ENCODE results near the gene IFITM1. TPM values are rescaled to one million over a fixed set of nuclear protein-coding genes. Genes with fewer than 3 reads are reported as not detected.
"Not testable (repeated sequence)": the region's sequence is repeated elsewhere in the genome, so short reads cannot be mapped to it uniquely, and the experiment has no call there.

IFITM1 gene
- total RNA-seq, 1 donor from 2014 or later = 128 TPM

DNA sequence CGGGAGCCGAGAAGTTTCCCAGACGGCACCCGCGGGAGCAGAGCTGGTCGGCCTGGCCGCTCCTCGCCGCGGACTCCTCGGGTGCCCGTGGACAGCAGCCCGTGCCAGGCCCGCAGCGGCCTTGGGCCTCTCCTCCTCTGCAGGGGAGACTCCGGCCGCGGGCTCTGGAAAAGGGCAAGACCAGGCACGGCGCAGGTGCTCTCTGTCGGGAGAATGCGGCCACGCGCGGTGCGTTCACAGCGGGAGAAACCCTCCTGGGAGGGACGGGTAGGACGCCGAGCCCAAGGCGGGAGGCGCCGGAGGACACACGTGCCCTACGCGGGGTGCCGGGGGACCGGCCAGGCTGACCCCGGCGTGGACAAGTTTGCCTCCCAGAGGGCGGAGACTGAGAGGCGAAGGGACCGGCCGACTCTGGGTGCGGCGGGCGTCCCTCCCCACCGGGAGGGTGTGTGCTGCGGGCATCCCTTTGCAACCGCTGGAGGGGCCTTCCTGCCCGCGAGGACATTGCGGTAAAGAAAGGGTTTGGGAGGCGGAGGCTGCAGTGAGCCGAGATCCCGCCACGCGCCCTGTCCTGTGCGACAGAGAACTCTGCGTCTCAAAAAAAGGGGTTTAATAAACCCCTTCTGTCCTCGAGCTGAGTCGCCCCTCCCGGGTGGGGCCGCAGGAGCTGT is 2.3 kb downstream of the IFITM1 start:
- H3K4me3 ChIP-seq = peak overlapping the region; percentile 61
- intact Hi-C loops (cut with DNase I) = no loop called here
- H3K27me3 ChIP-seq (ENCODE audit: low read depth) = no peaks in the 10 kb centered on the region
- ATAC-seq (no peak), DNase-seq (peak; percentile 54)
- peaks cover 54% of the 10 kb centered on the region for H3K4me1 ChIP-seq
- no peaks in the 10 kb centered on the region for H3K36me3 ChIP-seq
- peak overlapping the region; percentile 82 for H3K27ac ChIP-seq
- H3K9me3 ChIP-seq = no peaks in the 10 kb centered on the region
- TF ChIP-seq, protein P1, sequence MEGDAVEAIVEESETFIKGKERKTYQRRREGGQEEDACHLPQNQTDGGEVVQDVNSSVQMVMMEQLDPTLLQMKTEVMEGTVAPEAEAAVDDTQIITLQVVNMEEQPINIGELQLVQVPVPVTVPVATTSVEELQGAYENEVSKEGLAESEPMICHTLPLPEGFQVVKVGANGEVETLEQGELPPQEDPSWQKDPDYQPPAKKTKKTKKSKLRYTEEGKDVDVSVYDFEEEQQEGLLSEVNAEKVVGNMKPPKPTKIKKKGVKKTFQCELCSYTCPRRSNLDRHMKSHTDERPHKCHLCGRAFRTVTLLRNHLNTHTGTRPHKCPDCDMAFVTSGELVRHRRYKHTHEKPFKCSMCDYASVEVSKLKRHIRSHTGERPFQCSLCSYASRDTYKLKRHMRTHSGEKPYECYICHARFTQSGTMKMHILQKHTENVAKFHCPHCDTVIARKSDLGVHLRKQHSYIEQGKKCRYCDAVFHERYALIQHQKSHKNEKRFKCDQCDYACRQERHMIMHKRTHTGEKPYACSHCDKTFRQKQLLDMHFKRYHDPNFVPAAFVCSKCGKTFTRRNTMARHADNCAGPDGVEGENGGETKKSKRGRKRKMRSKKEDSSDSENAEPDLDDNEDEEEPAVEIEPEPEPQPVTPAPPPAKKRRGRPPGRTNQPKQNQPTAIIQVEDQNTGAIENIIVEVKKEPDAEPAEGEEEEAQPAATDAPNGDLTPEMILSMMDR (IDR thresholded peaks at IDR 0.05) = no peak

DNA sequence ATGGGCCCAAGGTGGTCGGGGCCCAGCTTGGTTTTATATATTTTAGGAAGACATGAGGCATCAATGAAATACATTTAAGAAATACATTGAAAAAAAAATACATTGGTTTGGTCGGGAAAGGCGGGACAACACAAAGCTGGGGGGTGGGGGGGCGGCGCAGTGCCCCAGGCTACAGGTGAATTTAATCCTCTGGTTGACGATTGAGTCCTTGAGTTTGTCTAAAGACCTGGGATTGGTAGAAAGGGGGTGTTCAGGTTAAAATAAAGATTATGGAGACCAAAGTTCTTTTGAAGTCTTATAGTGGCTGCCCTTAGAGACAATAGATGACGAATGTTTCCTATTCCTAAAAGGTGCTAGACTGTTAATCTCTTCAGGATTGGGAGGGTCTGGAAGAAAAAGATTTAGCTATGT is 3.1 kb downstream of the IFITM1 start:
- Histone ChIP-seq H3K9me3 (no peaks in the 10 kb centered on the region), H3K36me3 (no peaks in the 10 kb centered on the region), H3K4me3 (peak overlapping the region; percentile 61), H3K4me1 (peaks cover 51% of the 10 kb centered on the region), H3K27me3 (ENCODE audit: low read depth) (no peaks in the 10 kb centered on the region), H3K27ac (peak overlapping the region; percentile 82)
- TF ChIP-seq, protein P1 (IDR thresholded peaks at IDR 0.05) = no peak
- ATAC-seq = no peak
- intact Hi-C loops (cut with DNase I) = no loop called here
- DNase-seq = no peak

DNA sequence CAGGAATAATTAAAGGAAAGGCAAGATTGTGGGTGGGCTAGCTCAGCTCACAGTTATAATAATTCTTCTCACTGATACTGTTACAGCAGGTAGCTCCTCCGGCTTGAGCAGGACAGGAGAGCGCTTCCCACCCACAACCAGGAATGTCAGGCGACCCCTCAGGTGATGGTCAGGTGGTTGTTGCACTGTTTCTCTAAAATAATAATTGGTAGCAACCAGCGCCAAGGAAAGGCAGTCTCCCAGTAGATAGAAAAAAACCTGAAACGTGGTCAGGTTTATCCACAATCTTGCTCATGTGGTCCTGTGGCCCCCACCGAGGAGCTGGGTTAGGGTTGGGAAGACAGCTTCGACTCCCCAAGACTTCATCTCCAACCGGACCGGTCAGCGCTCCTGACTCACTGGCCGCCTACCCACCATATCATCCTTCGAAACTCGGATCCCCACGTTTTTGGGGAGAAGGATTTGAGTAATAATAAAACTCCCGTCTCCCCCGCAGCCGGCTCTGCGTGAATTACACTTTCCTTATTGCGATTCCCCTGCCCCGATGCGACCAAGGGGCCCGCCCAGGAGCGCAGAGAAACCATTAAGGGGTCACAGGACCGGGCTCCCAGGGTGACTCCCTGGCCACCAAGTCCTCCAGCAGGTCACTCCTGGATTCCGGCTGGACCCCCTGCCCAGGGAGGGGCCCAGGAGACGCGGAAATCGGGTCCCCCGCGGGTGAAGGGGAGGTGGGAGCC is 4.0 kb downstream of the IFITM1 start:
- H3K27me3 ChIP-seq (ENCODE audit: low read depth); H3K36me3 ChIP-seq; H3K9me3 ChIP-seq; DNase-seq; intact Hi-C loops (cut with DNase I): not testable (repeated sequence)
- Histone ChIP-seq H3K27ac (peak overlapping the region; percentile 82), H3K4me1 (peaks cover 43% of the 10 kb centered on the region), H3K4me3 (peak overlapping the region; percentile 61)
- ATAC-seq = peak in 1 of 2 donors; percentile 0

DNA sequence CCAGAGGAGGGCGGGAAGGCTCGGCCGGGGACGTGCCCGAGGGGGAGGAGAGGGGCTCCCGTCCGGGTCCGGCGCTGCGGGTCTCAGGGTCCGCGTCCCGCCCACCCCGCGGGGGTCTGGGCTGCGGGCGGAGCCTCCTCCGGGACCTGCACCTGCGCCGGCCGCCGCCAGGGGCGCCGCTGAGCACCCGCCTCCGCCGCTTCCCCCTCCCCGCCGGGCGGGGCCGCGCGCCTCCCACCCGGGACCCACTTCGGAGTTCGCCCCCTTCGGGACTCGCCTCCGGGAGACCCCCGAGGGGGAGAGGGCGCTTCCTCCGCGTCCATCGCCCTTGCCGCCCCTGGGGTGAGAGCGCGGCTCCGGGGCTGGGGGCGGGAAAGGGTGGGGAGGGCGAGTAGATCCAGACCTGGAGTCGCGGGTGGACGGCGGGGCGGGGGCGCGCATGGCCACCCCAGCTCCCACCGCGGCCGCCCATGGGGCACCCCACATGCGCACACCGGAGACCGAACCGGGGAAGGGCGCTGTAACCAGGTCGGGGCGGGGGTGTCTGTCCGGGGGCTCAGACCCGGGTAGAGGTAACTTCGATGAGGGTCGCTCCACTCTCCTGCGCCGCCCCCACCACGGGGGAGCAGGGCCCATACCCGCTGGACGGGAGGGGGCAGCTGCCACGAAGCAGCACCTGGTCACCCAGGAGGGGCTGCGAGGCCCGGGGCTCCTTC is 4.7 kb downstream of the IFITM1 start:
- H3K9me3 ChIP-seq; H3K36me3 ChIP-seq; DNase-seq; intact Hi-C loops (cut with DNase I); H3K27me3 ChIP-seq (ENCODE audit: low read depth): not testable (repeated sequence)
- Histone ChIP-seq H3K4me1 (peaks cover 35% of the 10 kb centered on the region), H3K27ac (peak overlapping the region; percentile 84), H3K4me3 (peak overlapping the region; percentile 79)
- peak; percentile 80 to 85 for ATAC-seq

DNA sequence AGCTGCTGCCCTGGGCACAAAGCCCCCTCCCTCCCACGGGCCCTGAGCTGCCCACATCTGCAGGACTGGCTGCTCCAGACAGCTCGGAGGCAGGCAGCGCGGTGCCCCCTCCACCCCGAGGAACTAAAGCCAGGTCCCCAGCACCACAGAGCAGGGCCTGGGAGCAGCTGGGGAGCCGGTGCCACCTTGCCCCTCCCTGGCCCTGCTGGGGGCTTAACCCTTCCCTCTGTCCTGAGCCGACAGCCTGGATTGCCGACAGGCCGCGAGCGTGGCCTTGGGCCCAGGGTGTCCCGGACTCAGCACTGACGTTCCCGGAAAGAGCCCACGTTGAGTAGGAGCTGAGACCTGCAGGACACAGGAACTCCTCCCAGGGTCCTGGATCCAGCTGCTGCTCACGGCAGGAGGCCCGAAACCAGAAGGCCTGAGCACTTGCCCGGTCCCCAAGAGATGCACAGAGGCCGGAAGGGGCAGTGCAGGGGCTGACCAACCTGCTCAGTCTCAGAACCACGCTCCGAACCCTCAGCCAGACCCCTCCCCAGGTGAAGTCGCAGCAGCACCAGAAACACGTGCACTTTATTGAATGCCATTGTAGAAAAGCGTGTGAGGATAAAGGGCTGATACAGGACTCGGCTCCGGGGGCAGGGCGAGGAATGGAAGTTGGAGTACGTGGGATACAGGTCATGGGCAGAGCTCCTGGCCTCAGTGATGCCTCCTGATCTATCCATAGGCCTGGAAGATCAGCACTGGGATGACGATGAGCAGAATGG is 5.5 kb downstream of the IFITM1 start:
- intact Hi-C loops (cut with DNase I); H3K9me3 ChIP-seq; H3K27me3 ChIP-seq (ENCODE audit: low read depth); H3K36me3 ChIP-seq: not testable (repeated sequence)
- H3K4me3 ChIP-seq = peak overlapping the region; percentile 79
- peak overlapping the region; percentile 84 for H3K27ac ChIP-seq
- ATAC-seq (peak; percentile 59 to 61), DNase-seq (peak; percentile 56)
- peaks cover 35% of the 10 kb centered on the region for H3K4me1 ChIP-seq

DNA sequence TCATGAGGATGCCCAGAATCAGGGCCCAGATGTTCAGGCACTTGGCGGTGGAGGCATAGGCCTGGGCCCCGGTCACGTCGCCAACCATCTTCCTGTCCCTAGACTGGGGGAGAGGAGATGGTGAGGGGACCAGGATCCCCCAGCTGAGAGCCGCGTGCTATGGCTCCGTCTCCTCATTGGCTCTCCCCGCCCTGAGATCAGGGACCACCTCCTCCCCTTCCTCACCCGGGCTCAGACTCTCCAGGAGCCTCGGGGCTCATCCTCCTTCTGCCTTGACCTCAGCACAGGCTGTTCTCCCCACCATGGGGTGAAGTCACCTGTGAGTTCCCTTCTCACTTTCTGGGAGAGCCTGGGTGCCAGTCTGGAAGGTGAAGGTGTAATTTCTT is 6.0 kb downstream of the IFITM1 start:
- H3K4me1 ChIP-seq = peaks cover 40% of the 10 kb centered on the region
- intact Hi-C loops (cut with DNase I); H3K9me3 ChIP-seq; DNase-seq; H3K36me3 ChIP-seq; H3K27me3 ChIP-seq (ENCODE audit: low read depth): not testable (repeated sequence)
- peak overlapping the region; percentile 84 for H3K27ac ChIP-seq
- peak overlapping the region; percentile 79 for H3K4me3 ChIP-seq
- ATAC-seq = peak; percentile 1

DNA sequence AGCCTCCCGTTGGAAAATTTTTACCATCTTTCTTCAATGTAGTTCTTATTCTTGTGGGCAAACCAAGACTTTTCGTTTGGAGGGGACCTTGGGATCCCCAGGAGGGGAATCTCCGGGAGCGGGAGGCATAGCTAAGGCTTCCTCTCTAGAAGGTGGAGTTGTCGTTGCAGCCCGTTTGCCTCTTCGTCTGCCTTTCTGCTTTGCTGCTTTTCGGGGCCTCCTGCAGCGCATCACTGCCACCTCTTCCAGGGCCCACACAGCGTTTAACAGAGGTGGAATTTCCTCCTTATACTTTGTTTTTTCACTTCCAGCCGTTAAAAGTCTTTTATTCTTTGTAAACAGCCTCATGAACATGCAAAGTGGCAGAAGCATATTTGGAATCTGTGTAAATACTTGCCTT is 10.3 kb downstream of the IFITM1 start:
- Histone ChIP-seq H3K27me3 (ENCODE audit: low read depth) (no peaks in the 10 kb centered on the region), H3K9me3 (no peaks in the 10 kb centered on the region), H3K4me1 (peaks cover 41% of the 10 kb centered on the region), H3K36me3 (no peaks in the 10 kb centered on the region), H3K27ac (peak overlapping the region; percentile 76), H3K4me3 (no peak overlapping the region)
- intact Hi-C loops (cut with DNase I) = no loop called here
- TF ChIP-seq, protein P1 (IDR thresholded peaks at IDR 0.05) = no peak
- DNase-seq (no peak), ATAC-seq (no peak)

DNA sequence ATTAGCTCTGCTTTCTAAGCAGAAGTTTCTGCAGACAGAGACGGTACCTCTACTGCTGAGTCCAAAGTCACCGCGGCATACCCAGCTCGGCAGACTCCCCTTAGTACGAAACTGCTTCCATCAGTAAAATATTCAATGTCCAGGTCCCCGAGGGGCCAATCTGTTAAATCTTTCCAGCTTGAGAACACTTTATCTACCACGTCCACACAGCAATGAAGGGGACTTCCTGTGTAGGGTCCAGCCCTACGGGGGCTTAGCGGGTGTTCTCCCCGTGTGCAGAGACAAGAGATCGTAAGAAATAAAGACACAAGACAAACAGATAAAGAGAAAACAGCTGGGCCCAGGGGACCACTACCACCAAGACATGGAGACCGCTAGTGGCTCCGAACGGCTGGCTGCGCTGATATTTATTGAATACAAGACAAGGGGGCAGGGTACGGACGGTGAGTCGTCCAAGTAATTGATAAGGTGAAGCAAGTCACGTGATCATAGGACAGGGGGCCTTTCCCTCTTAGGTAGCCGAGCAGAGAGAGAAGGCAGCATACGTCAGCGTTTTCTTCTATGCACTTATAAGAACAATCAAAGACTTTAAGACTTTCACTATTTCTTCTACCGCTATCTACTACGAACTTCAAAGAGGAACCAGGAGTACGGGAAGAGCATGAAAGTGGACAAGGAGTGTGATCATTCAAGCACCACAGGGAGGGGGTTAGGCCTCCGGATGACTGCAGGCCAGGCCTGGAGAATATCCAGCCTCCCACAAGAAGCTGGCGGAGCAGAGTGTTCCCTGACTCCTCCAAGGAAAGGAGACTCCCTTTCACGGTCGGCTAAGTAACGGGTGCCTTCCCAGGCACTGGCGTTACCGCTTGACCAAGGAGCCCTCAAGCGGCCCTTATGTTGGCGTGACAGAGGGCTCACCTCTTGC is 11.0 kb downstream of the IFITM1 start:
- H3K9me3 ChIP-seq; H3K27me3 ChIP-seq (ENCODE audit: low read depth); H3K36me3 ChIP-seq; H3K4me3 ChIP-seq; DNase-seq; intact Hi-C loops (cut with DNase I); ATAC-seq: not testable (repeated sequence)
- Histone ChIP-seq H3K4me1 (peaks cover 41% of the 10 kb centered on the region), H3K27ac (peak overlapping the region; percentile 95)
